ENCODE data around the gene TMEM214.
A peak's percentile ranks its signal among the peaks of the same experiment; 100 is the strongest.

Gene TMEM214

GRCh38 chr2:27032495-27033252, at the start of gene TMEM214:
TMEM214 (plus strand) TSS chr2:27032965; CDS start chr2:27033016, 51 bp downstream.
- Histone ChIP-seq H3K9me3 (ENCODE audit: low read length) (no peaks in the 10 kb centered on the region), H3K4me3 (ENCODE audit: low read length) (peak within 1 kb of the TSS; percentile 63), H2AFZ (ENCODE audit: low read depth, low read length) (peak within 1 kb of the TSS; percentile 58), H3K36me3 (ENCODE audit: insufficient read depth, low read length) (peaks cover 41% of the 10 kb centered on the region), H3K4me1 (ENCODE audit: insufficient read depth, low read length) (peaks cover 11% of the 10 kb centered on the region), H3K27me3 (ENCODE audit: insufficient read depth, low read length) (no peaks in the 10 kb centered on the region)

GRCh38 chr2:26983746-26984145, 49.0 kb upstream of the TMEM214 start:
- Histone ChIP-seq H3K9me3 (ENCODE audit: low read length) (peaks cover 6% of the 10 kb centered on the region), H3K4me3 (ENCODE audit: low read length) (no peak overlapping the region), H2AFZ (ENCODE audit: low read depth, low read length) (no peak overlapping the region), H3K4me1 (ENCODE audit: insufficient read depth, low read length) (peaks cover 5% of the 10 kb centered on the region), H3K36me3 (ENCODE audit: insufficient read depth, low read length) (no peaks in the 10 kb centered on the region), H3K27me3 (ENCODE audit: insufficient read depth, low read length) (no peaks in the 10 kb centered on the region)

- H2AFZ ChIP-seq (ENCODE audit: low read depth, low read length) = no peak overlapping the region
- peaks cover 8% of the 10 kb centered on the region for H3K4me1 ChIP-seq (ENCODE audit: insufficient read depth, low read length)
- H3K27me3 ChIP-seq (ENCODE audit: insufficient read depth, low read length) = no peaks in the 10 kb centered on the region
Measured at GRCh38 chr2:26985807-26986206, 47.0 kb upstream of the TMEM214 start.

GRCh38 chr2:26986576-26986975, 46.2 kb upstream of the TMEM214 start:
- Histone ChIP-seq H3K4me1 (ENCODE audit: insufficient read depth, low read length) (peaks cover 8% of the 10 kb centered on the region), H3K36me3 (ENCODE audit: insufficient read depth, low read length) (no peaks in the 10 kb centered on the region), H3K4me3 (ENCODE audit: low read length) (no peak overlapping the region), H3K9me3 (ENCODE audit: low read length) (peaks cover 6% of the 10 kb centered on the region), H3K27me3 (ENCODE audit: insufficient read depth, low read length) (no peaks in the 10 kb centered on the region), H2AFZ (ENCODE audit: low read depth, low read length) (no peak overlapping the region)

More at GRCh38 chr2:26985807-26986206, 47.0 kb upstream of the TMEM214 start:
- peaks cover 6% of the 10 kb centered on the region for H3K9me3 ChIP-seq (ENCODE audit: low read length)
- no peaks in the 10 kb centered on the region for H3K36me3 ChIP-seq (ENCODE audit: insufficient read depth, low read length)
- H3K4me3 ChIP-seq (ENCODE audit: low read length) = no peak overlapping the region

- Histone ChIP-seq H3K4me1 (ENCODE audit: insufficient read depth, low read length) (peaks cover 8% of the 10 kb centered on the region), H3K4me3 (ENCODE audit: low read length) (no peak overlapping the region), H3K27me3 (ENCODE audit: insufficient read depth, low read length) (no peaks in the 10 kb centered on the region), H2AFZ (ENCODE audit: low read depth, low read length) (no peak overlapping the region), H3K36me3 (ENCODE audit: insufficient read depth, low read length) (no peaks in the 10 kb centered on the region), H3K9me3 (ENCODE audit: low read length) (peaks cover 6% of the 10 kb centered on the region)
Measured at GRCh38 chr2:26988058-26988860, 44.5 kb upstream of the TMEM214 start.

- Histone ChIP-seq H3K27me3 (ENCODE audit: insufficient read depth, low read length) (no peaks in the 10 kb centered on the region), H3K4me1 (ENCODE audit: insufficient read depth, low read length) (peaks cover 8% of the 10 kb centered on the region), H2AFZ (ENCODE audit: low read depth, low read length) (no peak overlapping the region), H3K9me3 (ENCODE audit: low read length) (peaks cover 6% of the 10 kb centered on the region), H3K36me3 (ENCODE audit: insufficient read depth, low read length) (no peaks in the 10 kb centered on the region), H3K4me3 (ENCODE audit: low read length) (no peak overlapping the region)
Measured at GRCh38 chr2:26989156-26989555, 43.6 kb upstream of the TMEM214 start.

GRCh38 chr2:26991717-26992116, 41.0 kb upstream of the TMEM214 start:
- no peak overlapping the region for H2AFZ ChIP-seq (ENCODE audit: low read depth, low read length)

GRCh38 chr2:26993768-26994167, 39.0 kb upstream of the TMEM214 start:
- Histone ChIP-seq H3K9me3 (ENCODE audit: low read length) (no peaks in the 10 kb centered on the region), H3K36me3 (ENCODE audit: insufficient read depth, low read length) (no peaks in the 10 kb centered on the region), H2AFZ (ENCODE audit: low read depth, low read length) (no peak overlapping the region), H3K4me3 (ENCODE audit: low read length) (no peak overlapping the region), H3K27me3 (ENCODE audit: insufficient read depth, low read length) (no peaks in the 10 kb centered on the region), H3K4me1 (ENCODE audit: insufficient read depth, low read length) (peaks cover 3% of the 10 kb centered on the region)

More at GRCh38 chr2:26991717-26992116, 41.0 kb upstream of the TMEM214 start:
- Histone ChIP-seq H3K27me3 (ENCODE audit: insufficient read depth, low read length) (no peaks in the 10 kb centered on the region), H3K9me3 (ENCODE audit: low read length) (no peaks in the 10 kb centered on the region), H3K4me1 (ENCODE audit: insufficient read depth, low read length) (peaks cover 8% of the 10 kb centered on the region), H3K36me3 (ENCODE audit: insufficient read depth, low read length) (no peaks in the 10 kb centered on the region), H3K4me3 (ENCODE audit: low read length) (no peak overlapping the region)

GRCh38 chr2:26994983-26995382, 37.8 kb upstream of the TMEM214 start:
- no peaks in the 10 kb centered on the region for H3K36me3 ChIP-seq (ENCODE audit: insufficient read depth, low read length)
- no peak overlapping the region for H2AFZ ChIP-seq (ENCODE audit: low read depth, low read length)
- no peaks in the 10 kb centered on the region for H3K9me3 ChIP-seq (ENCODE audit: low read length)
- H3K4me1 ChIP-seq (ENCODE audit: insufficient read depth, low read length) = no peaks in the 10 kb centered on the region
- no peaks in the 10 kb centered on the region for H3K27me3 ChIP-seq (ENCODE audit: insufficient read depth, low read length)
- no peak overlapping the region for H3K4me3 ChIP-seq (ENCODE audit: low read length)

- H2AFZ ChIP-seq (ENCODE audit: low read depth, low read length) = no peak overlapping the region
- H3K27me3 ChIP-seq (ENCODE audit: insufficient read depth, low read length) = no peaks in the 10 kb centered on the region
Measured at GRCh38 chr2:26997394-26997793, 35.4 kb upstream of the TMEM214 start.

GRCh38 chr2:26998323-26998722, 34.4 kb upstream of the TMEM214 start:
- no peaks in the 10 kb centered on the region for H3K36me3 ChIP-seq (ENCODE audit: insufficient read depth, low read length)
- H2AFZ ChIP-seq (ENCODE audit: low read depth, low read length) = no peak overlapping the region
- no peaks in the 10 kb centered on the region for H3K27me3 ChIP-seq (ENCODE audit: insufficient read depth, low read length)
- H3K4me3 ChIP-seq (ENCODE audit: low read length) = no peak overlapping the region
- no peaks in the 10 kb centered on the region for H3K4me1 ChIP-seq (ENCODE audit: insufficient read depth, low read length)
- H3K9me3 ChIP-seq (ENCODE audit: low read length) = no peaks in the 10 kb centered on the region

More at GRCh38 chr2:26997394-26997793, 35.4 kb upstream of the TMEM214 start:
- H3K36me3 ChIP-seq (ENCODE audit: insufficient read depth, low read length) = no peaks in the 10 kb centered on the region
- no peaks in the 10 kb centered on the region for H3K4me1 ChIP-seq (ENCODE audit: insufficient read depth, low read length)
- H3K9me3 ChIP-seq (ENCODE audit: low read length) = no peaks in the 10 kb centered on the region
- H3K4me3 ChIP-seq (ENCODE audit: low read length) = no peak overlapping the region

GRCh38 chr2:27000228-27000627, 32.5 kb upstream of the TMEM214 start:
- Histone ChIP-seq H3K27me3 (ENCODE audit: insufficient read depth, low read length) (no peaks in the 10 kb centered on the region), H3K4me3 (ENCODE audit: low read length) (no peak overlapping the region), H3K4me1 (ENCODE audit: insufficient read depth, low read length) (no peaks in the 10 kb centered on the region), H3K9me3 (ENCODE audit: low read length) (no peaks in the 10 kb centered on the region), H3K36me3 (ENCODE audit: insufficient read depth, low read length) (no peaks in the 10 kb centered on the region), H2AFZ (ENCODE audit: low read depth, low read length) (no peak overlapping the region)

GRCh38 chr2:27000995-27001394, 31.8 kb upstream of the TMEM214 start:
- Histone ChIP-seq H3K4me1 (ENCODE audit: insufficient read depth, low read length) (no peaks in the 10 kb centered on the region), H3K36me3 (ENCODE audit: insufficient read depth, low read length) (no peaks in the 10 kb centered on the region), H3K9me3 (ENCODE audit: low read length) (no peaks in the 10 kb centered on the region), H2AFZ (ENCODE audit: low read depth, low read length) (no peak overlapping the region), H3K27me3 (ENCODE audit: insufficient read depth, low read length) (no peaks in the 10 kb centered on the region), H3K4me3 (ENCODE audit: low read length) (no peak overlapping the region)

All from neuron (in vitro differentiated cells).